Smooth muscle cell (in vitro differentiated cells): Measurements from ENCODE around the gene DNMT1. TPM values are rescaled to one million over a fixed set of nuclear protein-coding genes. Genes with fewer than 3 reads are reported as not detected.

ENCODE experiments used
- DNase-seq: peaks from one replicate; lab custom pipeline; 2025; ENCODE audit not compliant: unreplicated experiment; lab: John Stamatoyannopoulos, UW
- H2AFZ ChIP-seq: fragments of 200-600 bp; sonication (generic); 2 replicates; pipeline ENCODE4 v1.6.0; 2016; ENCODE audit warnings: antibody characterized with exemption, low read depth, mild to moderate bottlenecking
- H3F3A ChIP-seq: fragments of 200-600 bp; sonication (generic); 2 replicates; pipeline ENCODE4 v1.6.0; 2017; ENCODE audit warnings: antibody characterized with exemption, low read depth
- H3K27ac ChIP-seq: fragments of 200-600 bp; sonication (generic); 2 replicates; pipeline ENCODE4 v1.5.1; 2016; ENCODE audit warnings: low read depth, mild to moderate bottlenecking
- H3K27me3 ChIP-seq: fragments of 200-600 bp; sonication (generic); 2 replicates; pipeline ENCODE4 v1.6.1; 2016; ENCODE audit warnings: low read depth, mild to moderate bottlenecking
- H3K36me3 ChIP-seq: fragments of 200-600 bp; sonication (generic); 2 replicates; pipeline ENCODE4 v1.5.1; 2016; ENCODE audit warnings: low read depth
- H3K4me1 ChIP-seq: fragments of 200-600 bp; sonication (generic); 2 replicates; pipeline ENCODE4 v1.5.1; 2016; ENCODE audit warnings: low read depth
- H3K4me2 ChIP-seq: fragments of 200-600 bp; sonication (generic); 2 replicates; pipeline ENCODE4 v1.6.0; 2016; ENCODE audit warnings: mild to moderate bottlenecking
- H3K4me3 ChIP-seq: fragments of 200-600 bp; sonication (generic); 2 replicates; pipeline ENCODE4 v1.5.1; 2016; ENCODE audit warnings: mild to moderate bottlenecking
- H3K79me2 ChIP-seq: fragments of 200-600 bp; sonication (generic); 2 replicates; pipeline ENCODE4 v1.6.0; 2016; ENCODE audit warnings: low read depth, mild to moderate bottlenecking
- H3K9ac ChIP-seq: fragments of 200-600 bp; sonication (generic); 2 replicates; pipeline ENCODE4 v1.6.0; 2016; ENCODE audit warnings: low read depth
- H3K9me3 ChIP-seq: fragments of 200-600 bp; sonication (generic); replicated peaks from 2 replicates; pipeline ENCODE4 v1.5.1; 2016; ENCODE audit warnings: low read depth
- H4K20me1 ChIP-seq: fragments of 200-600 bp; sonication (generic); 2 replicates; pipeline ENCODE4 v1.6.0; 2016; ENCODE audit warnings: low read depth
- WGBS: methylation state at CpG from one replicate; pipeline ENCODE4 v1.1.7; 2016; ENCODE audit warnings: low lambda C conversion rate; 5-methylcytosine and 5-hydroxymethylcytosine counted together
- polyA plus RNA-seq: library from polyadenylated mRNA; unstranded; fragments of >200 nt; fragmentation: Nextera tagmentation; extraction: Ambion mirVana; gene quantifications from 2 replicates; pipeline ENCODE4 v1.2.1, GENCODE V29; 2016
- total RNA-seq: library from RNA; depleted of rRNA; stranded (reverse); fragments of >200 nt; gene quantifications from 2 replicates; pipeline ENCODE4 v1.2.3, GENCODE V29; 2014
- TF ChIP-seq, protein P1 (sequence below): fragments of 200-600 bp; sonication (generic); IDR thresholded peaks from 2 replicates; pipeline ENCODE4 v1.5.1; 2017; ENCODE audit warnings: borderline replicate concordance, mild to moderate bottlenecking, antibody characterized with exemption; ENCODE audit not compliant: insufficient read depth, poor library complexity, severe bottlenecking

DNMT1 gene
- total and polyA plus RNA-seq, 2 experiments from 2014 or later = 39.5 to 56.7 TPM

DNA sequence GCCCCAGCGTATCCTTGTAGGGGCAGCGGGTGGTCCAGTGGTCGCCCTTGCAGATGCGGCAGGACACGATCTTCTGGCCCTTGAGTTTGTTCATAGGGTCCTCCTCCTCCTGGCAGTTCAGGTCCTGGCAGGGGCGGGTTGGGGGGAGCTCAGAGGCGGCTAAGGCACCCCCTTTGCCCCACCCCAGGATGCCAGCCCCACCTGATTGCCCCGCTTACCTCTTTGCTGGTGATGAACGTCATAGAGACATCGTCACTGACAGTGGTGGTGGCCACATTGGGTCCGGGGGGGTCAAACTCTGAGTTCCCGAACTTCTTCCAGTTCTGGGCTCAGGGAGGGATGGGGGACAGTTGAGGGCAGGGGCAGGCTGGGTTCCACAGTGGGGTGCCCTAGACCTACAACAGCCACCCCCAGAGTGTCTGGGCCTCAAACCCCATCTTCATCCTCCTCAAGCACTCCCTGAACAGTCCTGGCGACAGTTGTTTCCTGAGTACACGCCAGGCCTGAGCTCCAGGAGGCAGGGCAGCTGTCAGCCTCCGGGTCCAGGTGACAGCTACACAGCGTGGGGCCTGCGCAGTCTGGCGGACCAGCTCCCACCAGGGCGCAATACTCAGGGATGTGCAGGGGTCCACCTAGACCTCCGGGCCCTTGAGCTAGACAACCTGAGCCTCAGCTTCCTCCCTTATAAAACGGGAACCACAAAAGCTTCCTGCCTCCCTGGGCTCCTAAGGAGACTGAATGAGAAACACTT lies 77.7 kb downstream of the DNMT1 start:
- no peak for DNase-seq
- Histone ChIP-seq H3K36me3 (no peaks in the 10 kb centered on the region), H4K20me1 (peaks cover 3% of the 10 kb centered on the region), H3K27me3 (no peaks in the 10 kb centered on the region), H3K4me1 (peaks cover 5% of the 10 kb centered on the region), H3K4me3 (no peak overlapping the region), H3K79me2 (peaks cover 24% of the 10 kb centered on the region), H3K4me2 (no peak overlapping the region), H3K27ac (no peak overlapping the region), H2AFZ (no peak overlapping the region), H3F3A (peaks cover 11% of the 10 kb centered on the region), H3K9ac (no peak overlapping the region), H3K9me3 (no peaks in the 10 kb centered on the region)
- TF ChIP-seq, protein P1, sequence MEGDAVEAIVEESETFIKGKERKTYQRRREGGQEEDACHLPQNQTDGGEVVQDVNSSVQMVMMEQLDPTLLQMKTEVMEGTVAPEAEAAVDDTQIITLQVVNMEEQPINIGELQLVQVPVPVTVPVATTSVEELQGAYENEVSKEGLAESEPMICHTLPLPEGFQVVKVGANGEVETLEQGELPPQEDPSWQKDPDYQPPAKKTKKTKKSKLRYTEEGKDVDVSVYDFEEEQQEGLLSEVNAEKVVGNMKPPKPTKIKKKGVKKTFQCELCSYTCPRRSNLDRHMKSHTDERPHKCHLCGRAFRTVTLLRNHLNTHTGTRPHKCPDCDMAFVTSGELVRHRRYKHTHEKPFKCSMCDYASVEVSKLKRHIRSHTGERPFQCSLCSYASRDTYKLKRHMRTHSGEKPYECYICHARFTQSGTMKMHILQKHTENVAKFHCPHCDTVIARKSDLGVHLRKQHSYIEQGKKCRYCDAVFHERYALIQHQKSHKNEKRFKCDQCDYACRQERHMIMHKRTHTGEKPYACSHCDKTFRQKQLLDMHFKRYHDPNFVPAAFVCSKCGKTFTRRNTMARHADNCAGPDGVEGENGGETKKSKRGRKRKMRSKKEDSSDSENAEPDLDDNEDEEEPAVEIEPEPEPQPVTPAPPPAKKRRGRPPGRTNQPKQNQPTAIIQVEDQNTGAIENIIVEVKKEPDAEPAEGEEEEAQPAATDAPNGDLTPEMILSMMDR = no peak
- WGBS = 98% methylated on average over 21 of the region's 21 CpGs

DNA sequence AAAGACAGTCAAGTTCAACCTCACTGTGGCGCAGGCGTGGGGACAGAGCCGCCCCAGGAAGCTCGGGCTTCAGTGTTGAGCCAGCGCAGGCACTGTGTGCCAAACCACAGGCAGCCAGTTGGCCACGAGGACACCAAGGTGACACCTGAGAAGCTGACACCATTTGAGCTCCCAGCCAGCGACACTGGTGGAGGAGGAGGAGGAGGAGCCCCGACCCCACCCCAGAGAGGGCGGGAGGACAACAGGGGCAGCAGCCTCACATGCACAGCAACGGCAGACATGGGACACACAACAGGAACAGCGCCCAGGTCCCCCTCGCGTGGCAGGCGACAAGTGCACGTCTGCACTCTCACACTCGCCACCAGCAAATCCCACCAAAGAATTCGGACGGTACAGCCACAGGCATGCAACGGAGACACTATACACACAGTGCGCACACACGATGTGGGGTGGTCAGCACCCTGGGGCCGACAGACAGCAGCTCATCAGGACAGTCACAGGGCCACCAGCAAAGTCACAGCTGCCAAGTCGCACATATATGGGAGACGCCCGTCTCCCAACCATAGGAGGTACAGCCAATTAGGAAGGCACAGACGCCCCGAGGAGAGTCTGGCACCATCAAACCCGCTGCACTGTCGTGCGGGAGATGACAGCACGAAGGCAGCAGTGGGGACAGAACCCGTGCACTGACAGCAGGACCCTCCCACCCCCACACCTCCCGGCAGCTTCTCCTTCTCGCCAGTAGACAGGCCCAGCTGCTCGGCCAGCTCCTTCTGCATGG lies 78.5 kb downstream of the DNMT1 start:
- H3K27ac ChIP-seq = no peak overlapping the region
- no peak overlapping the region for H3K9ac ChIP-seq
- no peak overlapping the region for H3K4me2 ChIP-seq
- no peaks in the 10 kb centered on the region for H3K27me3 ChIP-seq
- no peaks in the 10 kb centered on the region for H3K9me3 ChIP-seq
- peaks cover 5% of the 10 kb centered on the region for H3K4me1 ChIP-seq
- TF ChIP-seq, protein P1 = no peak
- WGBS = 95% methylated on average over 35 of the region's 35 CpGs
- H2AFZ ChIP-seq = no peak overlapping the region
- no peak for DNase-seq
- H3F3A ChIP-seq = peaks cover 13% of the 10 kb centered on the region
- no peaks in the 10 kb centered on the region for H3K36me3 ChIP-seq
- no peak overlapping the region for H3K4me3 ChIP-seq
- H3K79me2 ChIP-seq = peaks cover 24% of the 10 kb centered on the region
- H4K20me1 ChIP-seq = peaks cover 3% of the 10 kb centered on the region

DNA sequence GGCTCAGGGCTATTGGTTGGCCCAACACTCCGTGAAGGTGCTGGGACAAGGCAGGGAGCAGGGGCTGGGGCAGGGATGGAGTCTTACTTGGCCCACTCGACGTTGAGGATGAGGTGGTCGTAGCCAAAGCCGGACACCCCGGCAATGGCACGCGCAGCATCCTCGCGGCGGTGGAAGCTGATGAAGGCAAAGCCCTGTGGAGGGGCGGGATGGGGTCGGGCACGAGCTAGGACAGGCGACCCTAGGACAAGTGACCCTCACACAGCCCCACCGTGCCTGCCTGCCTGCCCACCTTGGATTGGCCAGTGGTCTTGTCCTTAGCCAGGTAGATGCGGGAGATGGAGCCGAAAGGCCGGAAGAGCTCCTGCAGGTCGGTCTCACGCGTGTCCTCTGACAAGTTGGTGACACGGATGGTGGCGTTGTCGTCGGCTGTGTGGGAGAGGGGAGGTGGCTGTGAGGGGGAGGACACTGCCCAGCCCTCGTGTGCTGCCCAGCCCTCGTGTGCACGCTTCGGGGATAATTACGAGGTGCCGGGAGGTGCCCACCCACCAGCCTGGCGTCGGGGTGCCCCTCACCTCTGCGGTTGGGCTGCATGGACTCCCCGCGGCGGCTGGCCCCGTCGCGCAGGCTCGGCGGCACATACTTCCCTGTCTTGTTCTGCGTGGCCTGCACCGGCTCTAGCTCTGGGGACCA lies 79.2 kb downstream of the DNMT1 start:
- H3K4me3 ChIP-seq = no peak overlapping the region
- H3K27ac ChIP-seq = no peak overlapping the region
- no peak overlapping the region for H3K4me2 ChIP-seq
- peaks cover 10% of the 10 kb centered on the region for H3F3A ChIP-seq
- DNase-seq = no peak
- no peaks in the 10 kb centered on the region for H3K9me3 ChIP-seq
- no peak overlapping the region for H3K9ac ChIP-seq
- H3K36me3 ChIP-seq = no peaks in the 10 kb centered on the region
- WGBS = 96% methylated on average over 43 of the region's 45 CpGs
- no peak overlapping the region for H2AFZ ChIP-seq
- peaks cover 3% of the 10 kb centered on the region for H4K20me1 ChIP-seq
- H3K4me1 ChIP-seq = peaks cover 5% of the 10 kb centered on the region
- no peaks in the 10 kb centered on the region for H3K27me3 ChIP-seq
- TF ChIP-seq, protein P1 = no peak
- H3K79me2 ChIP-seq = peaks cover 24% of the 10 kb centered on the region
